Measurements from ENCODE around the gene DNAH11. TPM values are rescaled to one million over a fixed set of nuclear protein-coding genes. Genes with fewer than 3 reads are reported as not detected.

The DNAH11 gene
- total and polyA plus RNA-seq, 2 of the 13 experiments (the other 11 are each of a cell fraction or from before 2014, with no cell fraction given), result not detected

DNA sequence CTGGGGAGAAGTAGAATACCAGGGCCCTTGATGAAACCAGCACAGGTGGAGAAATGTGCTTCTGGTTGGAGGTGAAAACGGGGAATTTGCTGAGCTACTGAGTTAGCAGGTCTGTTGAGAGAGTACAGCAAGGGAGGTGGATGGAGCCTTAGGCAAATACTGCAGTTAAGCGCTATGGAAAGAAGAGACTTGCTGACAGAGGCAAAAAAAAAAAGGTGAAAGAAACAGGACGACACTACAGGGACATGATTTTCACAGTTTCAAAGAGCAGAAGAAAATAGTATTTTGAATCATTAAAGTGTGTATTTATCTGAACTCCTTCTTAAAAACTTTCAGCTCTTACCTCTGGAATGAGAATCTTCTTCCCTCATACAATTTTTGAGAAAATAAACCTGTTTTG, 159.5 kb downstream of the DNAH11 start:
- H3K79me2 ChIP-seq (ENCODE audit: insufficient read depth, low read length), result no peaks in the 10 kb centered on the region
- no TSS peak for BruUV-seq (replicated peaks)
- intact Hi-C loops (cut with micrococcal nuclease; ENCODE audit: unreplicated experiment) (no loop called here), in situ Hi-C loops (cut with HindIII; ENCODE audit: extremely low pct_ligation_motif_present, low pct_unique_long_range_greater_than_20kb) (no loop called here)
- WGBS (ENCODE audit: low lambda C conversion rate), result 26% methylated on average over 3 of the region's 3 CpGs
- no peak for DNase-seq (ENCODE audit: low spot score)
- H3K27ac ChIP-seq (ENCODE audit: extremely low read length, insufficient read depth, low read length), result no peak overlapping the region
- H3K27me3 ChIP-seq (ENCODE audit: control insufficient read depth in 1 of 2, insufficient read depth in 2 of 2, low read length in 2 of 2), result no peaks in the 10 kb centered on the region
- TF ChIP-seq ZNF513 (CRISPR knock-in tag; conservative IDR thresholded peaks at IDR 0.05) (no peak), TERF1 (CRISPR knock-in tag; IDR thresholded peaks at IDR 0.05) (no peak), ZBTB10 (CRISPR knock-in tag; IDR thresholded peaks at IDR 0.05; ENCODE audit: borderline replicate concordance) (no peak), NR2F1 (CRISPR knock-in tag; IDR thresholded peaks at IDR 0.05) (no peak), MAFF (IDR thresholded peaks at IDR 0.05; ENCODE audit: low read depth, low read length) (peak; percentile 56; the same call in 1 of the 2 replicates), RAD21 (CRISPR knock-in tag; IDR thresholded peaks at IDR 0.05) (no peak), MAFK (conservative IDR thresholded peaks at IDR 0.05 in 1 of 2, IDR thresholded peaks at IDR 0.05 in 1 of 2; ENCODE audit: low read length in 2 of 2) (peak; percentile 42 to 82; a peak in 3 of 4 replicates)
- H2AFZ ChIP-seq (ENCODE audit: low read length), result no peak overlapping the region
- no peak for ATAC-seq
- FAIRE-seq, result no peak
- H3K36me3 ChIP-seq (replicated peaks in 1 of 2; ENCODE audit: control insufficient read depth in 1 of 2, insufficient read depth in 2 of 2, low read length in 2 of 2), result no peaks in the 10 kb centered on the region
- no peaks in the 10 kb centered on the region for H4K20me1 ChIP-seq (ENCODE audit: insufficient read depth, low read length)
- no peaks in the 10 kb centered on the region for H3K4me1 ChIP-seq (ENCODE audit: insufficient read depth, low read length)
- ChIA-PET POLR2A (no interaction called here), CTCF (ENCODE audit: low intra/inter-chr PET ratio, low total read pairs) (no interaction called here)
- no peak overlapping the region for H3K9ac ChIP-seq (ENCODE audit: insufficient read depth, low read depth, low read length)
- no peak overlapping the region for H3K4me2 ChIP-seq (ENCODE audit: low read depth, low read length)
- no peaks in the 10 kb centered on the region for H3K9me3 ChIP-seq (ENCODE audit: low read length)
- H3K4me3 ChIP-seq (replicated peaks in 1 of 3; ENCODE audit: insufficient read depth in 1 of 3, low read depth in 2 of 3, low read length in 3 of 3), result no peak overlapping the region

All from HepG2 (cell line).